A549 (cell line): Measurements from ENCODE around the gene VAMP7. TPM values are rescaled to one million over a fixed set of nuclear protein-coding genes. Genes with fewer than 3 reads are reported as not detected.

ENCODE experiments used
- ATAC-seq, 2 experiments: fragments of 200-7000 bp in 1 of 2; fragments of >200 bp in 1 of 2; cut with Nextera tagmentation in 1 of 2; cut with Tn5 transposase in 1 of 2; 3 replicates each; pipeline versions ENCODE4 v1.8.0 to v1.9.1; 2018 to 2020; ENCODE audit warnings: mild to moderate bottlenecking in 1 of 2, moderate library complexity in 1 of 2
- CTCF ChIA-PET: fragments of 300-600 bp; sonication (Branson Sonifier 250); formaldehyde crosslinking; extraction: SDS; loops from one replicate; lab custom pipeline; 2021; ENCODE audit warnings: antibody characterized with exemption, inconsistent platforms; lab: Yijun Ruan, JAX
- POLR2A ChIA-PET: fragments of 350-600 bp; formaldehyde crosslinking; extraction: SDS; loops from one replicate; lab custom pipeline; 2021; ENCODE audit warnings: antibody characterized with exemption, inconsistent platforms; lab: Yijun Ruan, JAX
- DNase-seq, 2 experiments: peaks; one replicate each; pipeline versions ENCODE4 v3.0.0 to v3.0.0-alpha.2; 2011 to 2016; ENCODE audit warnings: low read depth in 1 of 2, low spot score in 1 of 2
- FAIRE-seq: peaks from 2 replicates; lab custom pipeline; 2011; peaks lifted over from hg19 to GRCh38; lab: Jason Lieb, UNC
- H3K27ac ChIP-seq, 2 experiments: fragments of >200 bp; sonication (Bioruptor Twin); formaldehyde crosslinking; 3 replicates each; pipeline ENCODE4 v1.5.1; 2016 to 2017
- H3K4me1 ChIP-seq: fragments of >200 bp; sonication (Bioruptor Twin); formaldehyde crosslinking; 3 replicates; pipeline ENCODE4 v1.6.1; 2016
- H3K4me2 ChIP-seq: fragments of >200 bp; sonication (Bioruptor Twin); formaldehyde crosslinking; 3 replicates; pipeline ENCODE4 v1.6.1; 2016
- H3K4me3 ChIP-seq: fragments of >200 bp; sonication (Bioruptor Twin); formaldehyde crosslinking; 3 replicates; pipeline ENCODE4 v1.5.1; 2016
- H3K9me3 ChIP-seq: fragments of >200 bp; sonication (Bioruptor Twin); formaldehyde crosslinking; 3 replicates; pipeline ENCODE4 v1.6.1; 2016
- ATOH8 ChIP-seq: fragments of 250-450 bp; sonication (Bioruptor Pico); IDR thresholded peaks from 2 replicates; pipeline ENCODE4 v1.5.0; 2020; ENCODE audit warnings: low read depth, mild to moderate bottlenecking, moderate library complexity
- CBX2 ChIP-seq: fragments of 200-600 bp; sonication (generic); IDR thresholded peaks from 2 replicates; pipeline ENCODE4 v1.6.1; 2016; ENCODE audit warnings: low read depth, mild to moderate bottlenecking, borderline replicate concordance
- CBX8 ChIP-seq: fragments of 200-600 bp; sonication (generic); IDR thresholded peaks from 2 replicates; pipeline ENCODE4 v1.6.1; 2016
- CHD2 ChIP-seq: fragments of 150-350 bp; IDR thresholded peaks from 2 replicates; pipeline ENCODE4 v1.6.1; 2014; ENCODE audit warnings: low read length; ENCODE audit not compliant: partially characterized antibody
- FOSL2 ChIP-seq, 2 experiments: fragments of 450-650 bp in 1 of 2; fragments of >200 bp in 1 of 2; sonication (Bioruptor Twin) in 1 of 2; formaldehyde crosslinking; IDR thresholded peaks; 2 replicates each; pipeline versions ENCODE4 v1.5.0 to v1.6.1; 2016 to 2020; ENCODE audit warnings: mild to moderate bottlenecking in 1 of 2, moderate library complexity in 1 of 2
- FOXS1 ChIP-seq: fragments of 250-450 bp; sonication (Bioruptor Pico); IDR thresholded peaks from 2 replicates; pipeline ENCODE4 v1.5.0; 2020; ENCODE audit warnings: mild to moderate bottlenecking, moderate library complexity
- HES2 ChIP-seq: fragments of >200 bp; sonication (Bioruptor Twin); formaldehyde crosslinking; IDR thresholded peaks from 2 replicates; pipeline ENCODE4 v1.6.1; 2016
- HOXA7 ChIP-seq: fragments of 250-450 bp; sonication (Bioruptor Pico); IDR thresholded peaks from 2 replicates; pipeline ENCODE4 v1.5.0; 2020; ENCODE audit warnings: mild to moderate bottlenecking, moderate library complexity
- HOXB13 ChIP-seq: fragments of 250-450 bp; sonication (Bioruptor Pico); IDR thresholded peaks from 2 replicates; pipeline ENCODE4 v1.5.0; 2020; ENCODE audit warnings: low read depth, mild to moderate bottlenecking, moderate library complexity
- JUNB ChIP-seq: fragments of >200 bp; sonication (Bioruptor Twin); formaldehyde crosslinking; IDR thresholded peaks from 2 replicates; pipeline ENCODE4 v1.6.1; 2016
- KDM5A ChIP-seq: fragments of 200-600 bp; sonication (generic); IDR thresholded peaks from 2 replicates; pipeline ENCODE4 v1.6.1; 2016; ENCODE audit warnings: antibody characterized with exemption, mild to moderate bottlenecking
- MAFK ChIP-seq: fragments of 450-650 bp; IDR thresholded peaks from 2 replicates; pipeline ENCODE4 v1.6.1; 2014; ENCODE audit not compliant: partially characterized antibody
- MAZ ChIP-seq: fragments of 150-350 bp; IDR thresholded peaks from 2 replicates; pipeline ENCODE4 v1.6.1; 2014; ENCODE audit warnings: antibody characterized with exemption, low read depth, low read length, borderline replicate concordance
- NFE2L2 ChIP-seq: fragments of 150-350 bp; conservative IDR thresholded peaks from 2 replicates; pipeline ENCODE4 v1.6.1; 2014; ENCODE audit warnings: low read length
- NPAS2 ChIP-seq: fragments of 250-450 bp; sonication (Bioruptor Pico); IDR thresholded peaks from 2 replicates; pipeline ENCODE4 v1.8.0; 2022; ENCODE audit warnings: mild to moderate bottlenecking, moderate library complexity, borderline replicate concordance
- NR3C1 ChIP-seq: fragments of >200 bp; sonication (Bioruptor Twin); formaldehyde crosslinking; IDR thresholded peaks from 3 replicates; pipeline ENCODE4 v1.6.1; 2017
- POLR2AphosphoS2 ChIP-seq: conservative IDR thresholded peaks from 2 replicates; pipeline ENCODE4 v1.6.1; 2012; ENCODE audit warnings: low read length, improper control_type of control experiment, inconsistent platforms
- RCOR1 ChIP-seq: fragments of 150-350 bp; IDR thresholded peaks from 2 replicates; pipeline ENCODE4 v1.6.1; 2014; ENCODE audit warnings: antibody characterized with exemption, low read length, low read depth
- RNF2 ChIP-seq: fragments of 200-600 bp; sonication (generic); IDR thresholded peaks from 2 replicates; pipeline ENCODE4 v1.6.1; 2016; ENCODE audit warnings: low read depth, mild to moderate bottlenecking, antibody characterized with exemption, moderate library complexity, borderline replicate concordance
- ZSCAN20 ChIP-seq: fragments of 250-450 bp; sonication (Bioruptor Pico); IDR thresholded peaks from 2 replicates; pipeline ENCODE4 v1.8.0; 2022; ENCODE audit warnings: mild to moderate bottlenecking, moderate library complexity
- WGBS: methylation state at CpG from one replicate; pipeline ENCODE4 v1.1.6; 2017; ENCODE audit errors: missing lambda C conversion rate; 5-methylcytosine and 5-hydroxymethylcytosine counted together
- polyA plus RNA-seq, 4 experiments: library from polyadenylated mRNA; depleted of rRNA in 3 of 4; stranded (reverse); fragments of >200 nt; fragmentation: RNase III in 1 of 4; extraction: RNeasy Plus Mini Kit Qiagen cat#74134 plus additional on column Dnase treatment in 1 of 4; gene quantifications; 2 replicates in 3 of 4; 3 replicates in 1 of 4; pipeline ENCODE4 v1.2.3, GENCODE V29; 2011 to 2017
- TF ChIP-seq, protein P1 (sequence below): fragments of 450-650 bp; IDR thresholded peaks from 2 replicates; pipeline ENCODE4 v1.6.1; 2014; ENCODE audit warnings: antibody characterized with exemption
- TF ChIP-seq, protein P2 (sequence below): IDR thresholded peaks from 2 replicates; pipeline ENCODE4 v1.6.1; 2012

The VAMP7 gene
- polyA plus RNA-seq, 2 of the 4 experiments (the other 2 are of a cell fraction), result 35.4 to 53.7 TPM

- Histone ChIP-seq H3K4me2 (no peak overlapping the region), H3K4me3 (no peak overlapping the region), H3K4me1 (peaks cover 9% of the 10 kb centered on the region; the same call in 2 of the 3 replicates), H3K9me3 (no peaks in the 10 kb centered on the region), H3K27ac (no peak overlapping the region)
- POLR2A ChIA-PET, result no interaction called here
- no peak for FAIRE-seq
- TF ChIP-seq FOXS1 (CRISPR knock-in tag) (no peak), MAZ (no peak)
- no peak for ATAC-seq
- no peak for DNase-seq
- WGBS, result 44% methylated on average over 3 of the region's 3 CpGs
- CTCF ChIA-PET, result no interaction called here
These were observed 10.5 kb downstream of the VAMP7 start for GRCh38 chrX:155891446-155892210.

- Histone ChIP-seq H3K9me3 (no peaks in the 10 kb centered on the region), H3K4me2 (no peak overlapping the region), H3K27ac (no peak overlapping the region), H3K4me3 (no peak overlapping the region), H3K4me1 (peaks cover 1% of the 10 kb centered on the region; the same call in 1 of the 3 replicates)
- ATAC-seq, result no peak
- no peak for FAIRE-seq
- no peak for DNase-seq
- POLR2A ChIA-PET, result no interaction called here
- no peak for TF ChIP-seq RCOR1
- no peak for TF ChIP-seq NR3C1
- TF ChIP-seq HOXA7 (CRISPR knock-in tag), result no peak
- TF ChIP-seq JUNB, result no peak
- no peak for TF ChIP-seq HES2
- TF ChIP-seq, protein P1, sequence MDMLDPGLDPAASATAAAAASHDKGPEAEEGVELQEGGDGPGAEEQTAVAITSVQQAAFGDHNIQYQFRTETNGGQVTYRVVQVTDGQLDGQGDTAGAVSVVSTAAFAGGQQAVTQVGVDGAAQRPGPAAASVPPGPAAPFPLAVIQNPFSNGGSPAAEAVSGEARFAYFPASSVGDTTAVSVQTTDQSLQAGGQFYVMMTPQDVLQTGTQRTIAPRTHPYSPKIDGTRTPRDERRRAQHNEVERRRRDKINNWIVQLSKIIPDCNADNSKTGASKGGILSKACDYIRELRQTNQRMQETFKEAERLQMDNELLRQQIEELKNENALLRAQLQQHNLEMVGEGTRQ, result no peak
- TF ChIP-seq POLR2AphosphoS2, result no peak
- TF ChIP-seq ZSCAN20 (CRISPR knock-in tag), result no peak
- no peak for TF ChIP-seq NPAS2
- TF ChIP-seq FOSL2 (IDR thresholded peaks at IDR 0.05), result no peak
- no peak for TF ChIP-seq FOSL2 (CRISPR knock-in tag; IDR thresholded peaks at IDR 0.05)
- TF ChIP-seq CBX8, result no peak
- TF ChIP-seq CHD2, result no peak
- TF ChIP-seq MAFK, result no peak
- TF ChIP-seq NFE2L2, result no peak
- CTCF ChIA-PET, result no interaction called here
- 62% methylated on average over 3 of the region's 3 CpGs for WGBS
These were observed 12.4 kb downstream of the VAMP7 start for GRCh38 chrX:155893521-155893920.

- FAIRE-seq, result no peak
These were observed 15.4 kb downstream of the VAMP7 start for GRCh38 chrX:155896512-155896911.

More at GRCh38 chrX:155896512-155896911, 15.4 kb downstream of the VAMP7 start:
- no peak for ATAC-seq
- ChIA-PET CTCF (no interaction called here), POLR2A (no interaction called here)
- H3K4me2 ChIP-seq, result no peak overlapping the region
- no peaks in the 10 kb centered on the region for H3K4me1 ChIP-seq
- 61% methylated on average over 4 of the region's 4 CpGs for WGBS
- no peak for TF ChIP-seq RCOR1
- no peak for TF ChIP-seq JUNB
- TF ChIP-seq FOSL2 (IDR thresholded peaks at IDR 0.05), result no peak
- no peak for TF ChIP-seq FOSL2 (CRISPR knock-in tag; IDR thresholded peaks at IDR 0.05)
- TF ChIP-seq POLR2AphosphoS2, result no peak
- no peak for TF ChIP-seq KDM5A
- TF ChIP-seq, protein P1, result no peak
- TF ChIP-seq NR3C1, result no peak
- no peak for TF ChIP-seq RNF2
- no peak for TF ChIP-seq CBX2
- TF ChIP-seq ATOH8 (CRISPR knock-in tag), result no peak
- TF ChIP-seq HOXB13 (CRISPR knock-in tag), result no peak
- TF ChIP-seq, protein P2, sequence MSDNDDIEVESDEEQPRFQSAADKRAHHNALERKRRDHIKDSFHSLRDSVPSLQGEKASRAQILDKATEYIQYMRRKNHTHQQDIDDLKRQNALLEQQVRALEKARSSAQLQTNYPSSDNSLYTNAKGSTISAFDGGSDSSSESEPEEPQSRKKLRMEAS, result no peak
- no peak for DNase-seq
- no peaks in the 10 kb centered on the region for H3K9me3 ChIP-seq
- no peak overlapping the region for H3K27ac ChIP-seq
- H3K4me3 ChIP-seq, result no peak overlapping the region
